ENCODE data around the gene ITGB1. TPM values are rescaled to one million over a fixed set of nuclear protein-coding genes. Genes with fewer than 3 reads are reported as not detected.

The ITGB1 gene
- total RNA-seq, 1 donor from 2014 or later: 671 TPM

DNA sequence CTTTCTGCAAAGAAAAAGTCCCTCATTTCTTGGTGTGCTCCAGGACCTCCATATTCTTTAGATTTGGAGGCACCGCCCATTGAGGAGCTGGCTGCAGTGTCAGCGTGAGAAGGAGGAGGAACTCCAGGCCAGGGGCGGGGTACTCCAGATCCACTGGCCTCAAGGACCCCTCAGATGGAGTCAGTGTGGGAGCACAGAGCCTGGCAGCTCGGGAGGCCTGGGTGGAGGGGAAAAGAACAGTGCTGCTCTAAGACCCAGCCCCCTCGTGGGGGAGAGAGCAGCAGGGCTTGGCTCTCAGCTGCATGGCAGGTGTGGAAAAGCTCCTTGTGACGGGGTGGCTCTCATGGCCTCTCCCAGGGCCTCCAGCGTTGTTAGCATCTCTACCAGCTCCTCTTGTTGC is 70.5 kb downstream of the ITGB1 start:
- DNase-seq: no peak

DNA sequence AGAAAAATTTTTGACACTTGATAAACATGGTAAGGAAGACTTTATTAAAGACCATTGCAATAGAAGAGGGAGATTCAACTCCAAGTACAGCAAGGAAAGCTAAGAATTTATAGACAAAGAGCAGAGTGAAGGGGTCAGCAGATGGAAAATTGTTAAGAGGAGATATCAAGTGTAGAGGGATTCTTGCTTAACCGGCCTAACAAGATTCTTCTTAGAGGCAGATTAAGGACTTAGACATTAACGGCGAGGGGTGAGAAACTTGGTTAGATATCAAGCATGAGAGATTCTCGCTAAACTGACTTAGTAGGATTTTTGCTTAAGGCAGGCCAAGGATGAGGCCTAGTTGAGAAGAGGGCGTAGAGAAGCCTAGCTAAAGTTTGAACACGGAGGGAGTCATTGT is 76.0 kb downstream of the ITGB1 start:
- no peak for DNase-seq

- no peak for DNase-seq
Measured at GRCh38 chr10:32878646-32879045, 79.4 kb downstream of the ITGB1 start.

GRCh38 chr10:32877915-32878314 is 80.1 kb downstream of the ITGB1 start:
- no peak for DNase-seq

DNA sequence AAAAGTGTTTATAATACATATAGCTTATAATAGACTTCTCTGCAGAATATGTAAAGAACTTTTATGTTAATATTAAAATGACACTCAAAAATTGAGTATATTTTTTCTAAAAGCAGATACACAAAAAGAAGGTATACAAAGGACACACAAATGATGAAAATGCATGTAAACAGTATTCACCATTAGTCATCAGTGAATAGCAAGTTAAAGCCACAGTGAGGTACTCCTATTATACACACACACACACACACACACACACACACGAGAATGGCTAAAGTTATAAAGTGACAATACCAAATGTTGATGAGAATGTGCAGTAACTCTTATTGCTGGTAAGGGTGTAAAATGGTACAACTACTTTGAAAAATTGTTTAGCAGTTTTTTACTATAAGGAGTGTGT is 92.9 kb downstream of the ITGB1 start:
- DNase-seq: no peak

- DNase-seq: no peak
Measured at GRCh38 chr10:32854435-32854834, 103.6 kb downstream of the ITGB1 start.

DNA sequence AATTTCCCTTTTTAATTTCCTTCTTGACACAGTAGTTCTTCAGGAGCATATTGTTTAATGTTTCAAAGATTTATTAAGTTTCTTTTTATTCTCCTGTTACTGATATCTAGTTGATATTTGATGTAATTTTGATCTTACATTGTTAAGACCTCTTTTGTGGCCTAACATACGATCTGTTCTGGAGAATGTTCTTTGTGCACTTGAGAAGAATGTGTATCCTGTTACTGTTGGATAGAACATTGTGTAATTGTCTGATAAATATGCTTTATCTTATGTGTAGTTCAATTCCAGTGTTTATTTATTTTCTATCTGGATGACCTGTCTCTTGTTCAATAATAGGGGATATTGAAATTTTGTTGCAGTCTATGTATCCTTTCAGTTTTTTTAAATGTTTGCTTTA is 106.7 kb downstream of the ITGB1 start:
- DNase-seq: no peak
